ENCODE data around the gene IL1R1. TPM values are rescaled to one million over a fixed set of nuclear protein-coding genes. Genes with fewer than 3 reads are reported as not detected.

The IL1R1 gene, protein sequence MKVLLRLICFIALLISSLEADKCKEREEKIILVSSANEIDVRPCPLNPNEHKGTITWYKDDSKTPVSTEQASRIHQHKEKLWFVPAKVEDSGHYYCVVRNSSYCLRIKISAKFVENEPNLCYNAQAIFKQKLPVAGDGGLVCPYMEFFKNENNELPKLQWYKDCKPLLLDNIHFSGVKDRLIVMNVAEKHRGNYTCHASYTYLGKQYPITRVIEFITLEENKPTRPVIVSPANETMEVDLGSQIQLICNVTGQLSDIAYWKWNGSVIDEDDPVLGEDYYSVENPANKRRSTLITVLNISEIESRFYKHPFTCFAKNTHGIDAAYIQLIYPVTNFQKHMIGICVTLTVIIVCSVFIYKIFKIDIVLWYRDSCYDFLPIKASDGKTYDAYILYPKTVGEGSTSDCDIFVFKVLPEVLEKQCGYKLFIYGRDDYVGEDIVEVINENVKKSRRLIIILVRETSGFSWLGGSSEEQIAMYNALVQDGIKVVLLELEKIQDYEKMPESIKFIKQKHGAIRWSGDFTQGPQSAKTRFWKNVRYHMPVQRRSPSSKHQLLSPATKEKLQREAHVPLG
- total RNA-seq: 37.0 and 38.8 TPM in 2 replicates

DNA sequence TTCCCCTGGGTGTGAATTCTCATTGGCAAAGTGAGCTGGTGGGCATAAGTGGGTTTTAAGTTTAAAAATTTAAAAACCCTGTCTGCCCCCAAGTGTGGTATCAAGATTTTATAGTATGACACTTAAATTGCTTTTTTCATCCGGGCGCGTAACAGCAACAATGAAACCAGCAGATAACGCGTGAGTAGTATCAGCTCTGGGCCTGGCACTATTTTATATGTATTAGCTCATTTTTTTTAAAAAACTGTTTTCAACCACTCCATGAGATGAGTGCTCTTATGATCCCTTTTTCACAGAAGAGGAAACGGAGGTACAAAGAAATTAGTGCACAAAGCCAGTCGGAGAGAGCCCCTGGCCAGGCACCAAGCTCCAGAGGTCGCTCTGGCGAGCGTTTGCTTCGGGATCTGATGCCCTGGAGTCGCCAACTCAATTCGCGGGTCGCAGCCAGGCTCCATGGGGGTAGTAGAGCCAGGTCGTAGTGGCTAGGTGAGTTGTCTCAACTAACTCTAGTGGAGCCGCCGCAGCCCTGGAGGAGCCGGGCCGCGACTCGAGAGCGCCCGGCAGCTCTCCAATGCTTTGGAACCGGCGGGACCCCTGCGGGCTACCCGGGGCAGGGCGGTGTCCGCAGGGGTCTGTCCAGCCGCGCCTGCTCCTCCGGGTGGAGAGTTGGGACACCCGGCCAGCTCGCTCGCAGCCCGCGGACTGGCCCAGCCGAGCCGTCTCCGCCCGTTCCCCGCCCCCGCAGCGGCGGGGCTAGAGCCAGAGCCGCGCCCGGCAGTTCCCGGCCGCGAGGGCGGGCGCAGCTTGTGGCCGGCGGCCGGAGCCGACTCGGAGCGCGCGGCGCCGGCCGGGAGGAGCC lies at the start of gene IL1R1:
IL1R1 (plus strand) TSS at position 777 of the 859 bp plus-strand sequence. CDS start 14,979 bp downstream, outside the sequence.

DNA sequence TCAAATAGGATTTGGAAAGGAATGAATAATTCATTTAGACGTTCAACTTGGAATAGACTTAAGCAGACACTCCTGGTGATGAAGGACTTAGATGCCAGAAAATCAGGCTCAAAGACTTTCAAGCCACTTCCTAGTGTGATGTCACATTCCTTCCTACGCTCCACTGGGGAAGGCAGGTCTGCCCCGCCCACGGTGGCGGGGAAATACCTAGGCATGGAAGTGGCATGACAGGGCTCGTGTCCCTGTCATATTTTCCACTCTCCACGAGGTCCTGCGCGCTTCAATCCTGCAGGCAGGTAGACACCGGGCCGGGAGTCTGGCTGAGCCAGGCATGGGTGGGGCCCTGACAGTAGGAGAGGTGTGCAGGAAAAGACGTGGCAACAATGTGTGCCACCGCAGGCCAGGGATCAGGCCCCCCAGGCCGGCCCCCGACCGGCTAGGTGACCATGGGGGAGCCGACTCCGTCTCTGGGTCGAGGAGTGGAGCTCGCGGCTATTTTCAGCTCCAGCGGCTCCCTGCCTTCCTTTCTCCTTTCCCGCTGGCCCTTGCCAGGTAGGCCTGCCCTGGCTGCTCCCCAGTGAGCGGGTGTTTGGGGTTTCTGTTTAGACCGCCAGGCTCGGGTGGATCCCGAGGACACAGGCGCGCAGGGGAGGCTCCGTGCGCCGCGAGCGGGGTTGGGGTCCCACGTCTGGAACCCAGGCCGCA lies 44.4 kb downstream of the IL1R1 start, which contains the start of gene IL1RL2:
IL1RL2 (plus strand) TSS at position 233 of the 705 bp plus-strand sequence. CDS start 845 bp downstream, outside the sequence.

Other genes with a start within 250 kb of the IL1R1 start
- gene IL1R2, start 150.8 kb upstream of the IL1R1 start, total RNA-seq: 0.50 and 0.74 TPM in 2 replicates
- gene IL1RL2, start 44.3 kb downstream of the IL1R1 start, total RNA-seq: 0.50 and 0.74 TPM in 2 replicates
- gene IL1RL1, start 168.8 kb downstream of the IL1R1 start, total RNA-seq: 0.17 and 0.89 TPM in 2 replicates
- gene IL18R1, start 213.1 kb downstream of the IL1R1 start, total RNA-seq: 1.0 and 1.3 TPM in 2 replicates

All from bronchus fibroblast of lung (primary cell).